ENCODE results near the gene NAT16. TPM values are rescaled to one million over a fixed set of nuclear protein-coding genes. Genes with fewer than 3 reads are reported as not detected.

The NAT16 gene
- total and polyA plus RNA-seq, 10 of the 15 experiments (the other 5 are each of a cell fraction or from before 2014, with no cell fraction given): not detected

- no peak for TF ChIP-seq CUX1 (IDR thresholded peaks at IDR 0.05; ENCODE audit: insufficient replicate concordance, low read depth, low read length)
- no peak for TF ChIP-seq MYC (IDR thresholded peaks at IDR 0.05; ENCODE audit: insufficient read depth, insufficient read length, insufficient replicate concordance, low read length, severe bottlenecking)
Measured at GRCh38 chr7:101129603-101130117, 50.4 kb downstream of the NAT16 start (continued).

- no peak for FAIRE-seq
- Histone ChIP-seq H3K79me2 (ENCODE audit: control insufficient read depth, insufficient read depth, low read length) (no peaks in the 10 kb centered on the region), H3K9me3 (replicated peaks; ENCODE audit: control insufficient read depth, insufficient read depth, low read length) (no peaks in the 10 kb centered on the region), H3K4me3 (no peak overlapping the region), H2AFZ (ENCODE audit: control insufficient read depth, low read depth, low read length) (no peak overlapping the region), H3K9ac (ENCODE audit: control insufficient read depth, insufficient read depth, low read length) (no peak overlapping the region), H3K4me2 (ENCODE audit: control insufficient read depth, insufficient read depth) (no peak overlapping the region), H3K27ac (ENCODE audit: control insufficient read depth, insufficient read depth) (no peak overlapping the region), H3K36me3 (ENCODE audit: control insufficient read depth in 2 of 2, insufficient read depth in 2 of 2, low read length in 1 of 2) (no peaks in the 10 kb centered on the region), H3K4me1 (ENCODE audit: control insufficient read depth, insufficient read depth, low read length) (peaks cover 22% of the 10 kb centered on the region), H4K20me1 (ENCODE audit: control insufficient read depth, insufficient read depth) (no peaks in the 10 kb centered on the region), H3K27me3 (replicated peaks in 1 of 2; ENCODE audit: control insufficient read depth in 2 of 2, insufficient read depth in 2 of 2, low read length in 1 of 2) (no peaks in the 10 kb centered on the region; a peak in 2 of 4 replicates)
- intact Hi-C loops (cut with micrococcal nuclease; ENCODE audit: unreplicated experiment): no loop called here
- DNase-seq (ENCODE audit: low read depth, low spot score): no peak
- WGBS (ENCODE audit: insufficient coverage, insufficient replicate concordance, low lambda C conversion rate, missing lambda C conversion rate): 55% methylated on average over 13 of the region's 14 CpGs
- CTCF ChIA-PET: interaction anchor here (0.7 to 4.0 kb wide), 8 partner anchors 8 to 89 kb away, joined by 3 to 31 read pairs (median 5); partner anchors contain the start of genes PLOD3 and TRIM56
- ATAC-seq: no peak
- SMC1A ChIA-PET (ENCODE audit: uncharacterized antibody, unreplicated experiment): interaction anchor here (0.9 to 1.0 kb wide), 2 partner anchors 9 to 10 kb away, joined by 3 read pairs; no protein-coding TSS in a partner anchor
- BruUV-seq (replicated peaks): no TSS peak
- in situ Hi-C loops (cut with MboI): no loop called here
- POLR2A ChIA-PET: interaction anchor here (0.9 to 1.4 kb wide), 2 partner anchors 8 to 238 kb away, joined by 3 to 4 read pairs; partner anchors contain the start of gene UFSP1
- RAD21 ChIA-PET (ENCODE audit: unreplicated experiment): interaction anchor here (0.8 kb wide), 1 partner anchor 11 kb away, joined by 3 read pairs; no protein-coding TSS in a partner anchor
- TF ChIP-seq POU2F2 (IDR thresholded peaks at IDR 0.05; ENCODE audit: borderline replicate concordance, low read depth, low read length): no peak
- TF ChIP-seq ZNF592 (IDR thresholded peaks at IDR 0.05): no peak
- TF ChIP-seq IRF5 (IDR thresholded peaks at IDR 0.05; ENCODE audit: borderline replicate concordance): no peak
- TF ChIP-seq CHD4 (IDR thresholded peaks at IDR 0.05): no peak
Measured at GRCh38 chr7:101128040-101128834, 51.9 kb downstream of the NAT16 start.

Data from GM12878 (cell line).